Measurements from ENCODE around the gene OBSCN.

OBSCN gene

GRCh38 chr1:228370941-228371740, 163.3 kb downstream of the OBSCN start:
- TF ChIP-seq CTCF (IDR thresholded peaks at IDR 0.05) = no peak

GRCh38 chr1:228371741-228372182, 163.9 kb downstream of the OBSCN start:
- TF ChIP-seq CTCF (IDR thresholded peaks at IDR 0.05) = no peak

GRCh38 chr1:228372183-228373003, 164.5 kb downstream of the OBSCN start:
- TF ChIP-seq CTCF (IDR thresholded peaks at IDR 0.05) = no peak

- TF ChIP-seq CTCF (IDR thresholded peaks at IDR 0.05) = no peak
Observed at GRCh38 chr1:228373004-228373680, 165.3 kb downstream of the OBSCN start.

- TF ChIP-seq CTCF (IDR thresholded peaks at IDR 0.05) = no peak
Observed at GRCh38 chr1:228373681-228374571, 166.1 kb downstream of the OBSCN start.

- no peak for TF ChIP-seq CTCF (IDR thresholded peaks at IDR 0.05)
Observed at GRCh38 chr1:228374711-228375577, 167.1 kb downstream of the OBSCN start.

Data from LNCAP (cell line).